GM18867 (cell line): Measurements from ENCODE around the gene AKT1.

Experiments used
- ATAC-seq: cut with Tn5 transposase; IDR thresholded peaks from one replicate; pipeline ENCODE4 v1.9.1; 2021; ENCODE audit warnings: mild to moderate bottlenecking, moderate library complexity; ENCODE audit not compliant: unreplicated experiment

AKT1 gene

DNA sequence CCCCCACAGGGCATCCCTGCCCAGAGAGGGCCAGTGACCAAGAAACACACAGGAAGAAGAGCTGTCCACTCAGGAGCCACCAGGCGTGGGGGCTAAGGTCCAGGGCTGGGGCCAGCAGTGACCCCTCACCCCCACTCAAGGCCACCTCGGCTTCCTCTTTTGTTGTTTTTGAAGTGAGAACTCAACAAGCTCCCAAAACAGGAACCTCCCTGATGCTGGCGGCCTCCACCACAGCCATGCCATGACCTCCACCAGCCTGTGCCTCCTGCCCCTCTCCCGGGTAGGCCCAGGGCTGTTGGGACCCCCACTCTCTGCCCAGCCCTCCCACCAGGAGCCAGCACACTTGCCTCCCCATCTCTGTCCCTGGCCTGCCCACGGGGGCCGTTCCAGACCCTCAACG is 7.8 kb downstream of the AKT1 start:
- ATAC-seq = no peak

DNA sequence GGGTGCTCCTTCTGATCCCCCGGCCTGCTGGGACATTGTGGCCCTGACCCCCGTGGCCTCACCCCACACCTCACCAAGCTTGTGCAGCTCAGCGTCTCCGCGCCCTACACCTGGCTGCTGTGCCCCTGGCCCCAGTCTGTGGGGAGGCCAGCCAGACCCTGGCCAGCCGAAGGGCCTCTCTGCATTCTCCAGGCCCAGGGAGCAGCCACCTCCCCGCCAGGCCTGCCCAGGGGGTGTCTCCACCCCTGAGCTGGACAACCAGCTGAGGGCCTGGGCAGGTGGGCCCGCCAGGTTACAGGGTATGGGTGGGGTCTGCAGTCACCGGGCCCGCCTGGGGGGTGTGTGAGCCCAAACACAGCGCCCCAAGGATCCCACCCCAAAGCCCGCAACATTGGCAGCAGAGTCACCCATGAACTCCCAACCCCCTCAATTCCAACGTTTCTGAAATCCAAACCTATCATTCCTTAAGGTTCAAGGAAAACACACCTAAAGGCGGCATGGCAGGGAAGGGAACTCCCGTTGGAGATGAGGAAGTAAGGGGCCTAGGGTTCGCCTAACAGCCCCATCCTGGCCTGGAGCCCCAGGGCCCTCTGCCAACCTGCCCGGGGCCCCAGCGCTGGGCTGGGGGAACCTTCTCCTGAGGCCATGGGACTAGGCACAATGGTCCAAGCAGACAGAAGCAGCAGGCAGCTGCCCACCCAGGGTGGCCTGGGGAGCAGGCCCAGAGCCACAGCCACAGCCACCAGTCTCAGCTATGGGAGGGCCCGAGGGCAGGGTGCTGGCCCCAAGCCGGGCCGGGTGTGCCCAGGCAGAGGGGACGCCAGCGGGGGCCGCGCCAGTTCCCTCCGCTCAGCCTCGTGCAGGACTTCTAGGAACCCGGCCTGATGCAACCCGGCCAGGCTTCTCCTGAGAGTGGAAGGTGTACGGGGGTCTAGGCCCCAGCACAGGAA is 8.5 kb downstream of the AKT1 start:
- ATAC-seq = no peak

DNA sequence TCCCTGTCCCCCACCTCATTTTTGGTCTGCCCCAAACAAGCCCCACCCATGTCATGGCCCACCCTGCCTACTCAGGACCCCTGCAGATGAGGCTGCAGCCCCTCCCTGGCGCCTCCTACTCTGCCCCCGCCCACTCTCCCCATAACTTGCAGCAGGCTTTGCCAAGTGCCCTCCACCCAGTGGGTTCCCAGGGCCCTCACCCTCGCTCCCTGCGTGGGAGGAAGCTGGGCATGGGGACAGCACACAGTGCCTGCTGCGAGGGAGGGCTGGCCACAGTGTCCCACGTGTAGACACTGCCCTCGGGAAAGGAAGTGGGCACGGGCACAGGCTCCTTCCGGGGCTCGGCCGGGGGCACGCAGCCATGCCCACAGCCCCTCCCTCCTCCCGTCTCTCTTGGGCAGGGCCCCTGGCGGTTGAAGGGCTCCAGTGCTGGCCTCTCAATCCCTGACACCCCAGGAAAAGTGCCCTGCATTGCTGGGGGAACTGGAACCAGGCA is 9.4 kb downstream of the AKT1 start:
- ATAC-seq = no peak

DNA sequence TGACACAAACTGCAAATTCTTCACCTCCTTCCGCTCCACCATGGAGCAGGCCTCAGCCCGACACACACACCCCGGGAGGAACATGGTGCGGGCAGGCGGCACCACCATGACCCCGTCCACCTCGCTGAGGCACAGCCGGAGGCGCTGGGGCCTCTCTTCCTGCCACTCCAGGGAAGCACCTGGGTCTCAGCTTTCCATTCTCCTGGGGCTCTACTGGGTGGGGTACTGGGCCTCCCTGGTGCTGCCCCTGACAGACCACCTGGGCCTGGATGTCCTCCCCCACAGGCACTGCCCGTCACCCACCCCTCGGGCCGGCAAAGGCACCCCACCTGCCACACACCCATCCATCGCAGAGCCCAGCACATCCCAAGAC is 9.9 kb downstream of the AKT1 start:
- no peak for ATAC-seq

DNA sequence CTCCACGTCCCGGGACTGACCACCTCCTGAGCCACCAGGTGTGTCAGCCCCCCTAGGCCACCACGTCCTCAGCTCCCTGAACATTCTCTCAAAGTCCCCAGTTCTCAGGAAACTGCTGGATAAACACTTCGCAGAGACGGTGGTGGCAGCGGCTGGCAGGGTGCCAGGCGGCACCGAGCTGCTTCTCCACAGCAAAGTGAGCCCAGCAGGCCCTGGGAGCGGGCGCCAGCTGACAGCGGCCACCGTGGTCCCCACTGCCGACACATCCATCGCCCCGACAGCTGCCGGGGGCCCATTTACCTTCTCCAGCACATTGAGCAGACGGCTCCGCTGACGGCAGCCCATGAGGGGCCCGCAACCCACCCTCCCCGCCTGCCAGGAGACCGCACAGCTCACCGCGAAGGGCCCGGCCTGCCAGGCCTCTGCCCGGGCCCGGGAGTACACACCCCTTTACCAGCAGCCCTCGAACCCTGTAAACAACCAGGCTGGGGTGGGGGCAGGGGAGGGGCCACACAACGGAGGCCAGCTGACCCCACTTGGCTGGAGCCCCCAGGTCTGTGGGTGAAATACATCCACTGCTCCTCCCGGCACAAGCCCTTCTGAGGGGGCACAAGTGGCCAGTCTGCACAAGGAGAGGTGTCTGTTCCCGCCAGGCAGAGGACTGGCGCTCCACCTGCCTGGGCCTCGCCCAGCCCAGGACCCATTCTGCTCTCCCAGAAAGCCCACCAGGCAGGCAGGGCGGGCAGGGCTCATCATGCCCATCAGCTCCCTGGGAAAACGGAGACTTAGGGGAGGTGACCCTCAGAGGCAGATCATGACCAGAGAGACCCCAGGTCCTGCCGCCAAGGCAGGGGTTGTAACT is 10.5 kb downstream of the AKT1 start:
- ATAC-seq = no peak

DNA sequence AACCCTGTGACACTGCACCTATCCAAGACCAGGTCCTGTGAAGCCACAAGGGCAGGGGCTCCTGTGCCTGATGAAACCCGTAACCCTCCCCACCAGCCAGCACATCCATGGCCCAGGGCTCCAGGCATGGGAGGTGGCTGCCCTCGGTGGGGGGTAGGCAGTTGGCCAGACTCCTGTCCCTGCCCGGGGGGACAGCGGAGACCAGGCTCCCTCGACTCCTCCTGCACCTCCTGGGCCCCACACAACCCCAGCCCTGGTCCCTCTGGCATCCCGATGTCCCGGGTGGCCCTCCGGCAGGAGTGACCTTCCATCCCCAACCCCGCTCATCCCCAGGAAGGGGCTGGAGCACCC is 11.4 kb downstream of the AKT1 start:
- no peak for ATAC-seq

DNA sequence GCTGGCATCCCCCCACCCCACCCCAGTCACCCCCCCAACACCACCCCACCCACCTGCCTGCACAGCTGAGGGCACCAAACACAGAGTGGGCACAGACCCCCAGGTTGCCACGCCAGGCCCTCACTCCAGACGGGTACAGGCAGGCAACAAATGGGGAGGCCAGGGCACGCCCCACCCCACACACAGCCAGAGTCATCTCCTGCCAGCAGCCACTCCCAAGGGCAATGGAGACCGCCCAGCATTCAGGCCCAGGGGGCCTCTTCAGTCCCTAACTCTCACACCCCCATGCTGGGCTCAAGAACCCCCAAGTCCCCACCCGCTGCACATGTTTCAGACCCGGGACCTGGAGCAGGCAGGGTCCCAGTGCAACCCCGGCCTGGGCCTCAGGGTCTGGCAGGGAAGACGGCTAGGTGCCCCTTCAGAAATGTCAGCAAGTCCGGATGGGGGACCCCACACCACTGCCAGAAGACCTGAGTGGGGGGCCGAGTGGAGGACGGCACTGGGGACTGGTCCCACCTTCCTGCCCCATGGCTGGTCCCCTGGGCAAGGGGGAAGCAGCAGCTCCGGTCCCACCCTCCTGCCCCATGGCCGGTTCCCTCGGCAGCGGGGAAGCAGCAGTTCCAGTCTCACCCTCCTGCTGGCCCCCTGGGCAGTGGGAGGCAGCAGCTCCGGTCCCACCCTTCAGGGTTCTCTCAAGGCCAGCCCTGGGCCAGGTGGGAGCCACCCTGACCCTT is 11.9 kb downstream of the AKT1 start:
- ATAC-seq = no peak

DNA sequence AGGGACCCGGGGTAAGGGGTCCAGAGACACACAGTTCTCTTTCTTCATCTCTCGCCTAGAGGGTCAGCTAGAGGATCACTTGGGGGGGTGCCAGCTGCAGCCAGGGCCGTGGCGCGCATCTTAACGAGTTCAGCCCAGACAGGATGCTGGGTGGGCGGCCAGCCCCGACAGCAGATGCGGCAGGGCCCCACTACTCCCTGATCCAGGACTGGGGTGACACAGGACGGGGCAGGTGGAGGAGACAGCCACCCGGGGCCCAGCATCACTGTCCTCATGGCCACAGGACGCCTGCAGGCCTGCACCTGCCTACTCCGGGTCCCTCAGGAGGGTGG is 12.8 kb downstream of the AKT1 start:
- no peak for ATAC-seq

DNA sequence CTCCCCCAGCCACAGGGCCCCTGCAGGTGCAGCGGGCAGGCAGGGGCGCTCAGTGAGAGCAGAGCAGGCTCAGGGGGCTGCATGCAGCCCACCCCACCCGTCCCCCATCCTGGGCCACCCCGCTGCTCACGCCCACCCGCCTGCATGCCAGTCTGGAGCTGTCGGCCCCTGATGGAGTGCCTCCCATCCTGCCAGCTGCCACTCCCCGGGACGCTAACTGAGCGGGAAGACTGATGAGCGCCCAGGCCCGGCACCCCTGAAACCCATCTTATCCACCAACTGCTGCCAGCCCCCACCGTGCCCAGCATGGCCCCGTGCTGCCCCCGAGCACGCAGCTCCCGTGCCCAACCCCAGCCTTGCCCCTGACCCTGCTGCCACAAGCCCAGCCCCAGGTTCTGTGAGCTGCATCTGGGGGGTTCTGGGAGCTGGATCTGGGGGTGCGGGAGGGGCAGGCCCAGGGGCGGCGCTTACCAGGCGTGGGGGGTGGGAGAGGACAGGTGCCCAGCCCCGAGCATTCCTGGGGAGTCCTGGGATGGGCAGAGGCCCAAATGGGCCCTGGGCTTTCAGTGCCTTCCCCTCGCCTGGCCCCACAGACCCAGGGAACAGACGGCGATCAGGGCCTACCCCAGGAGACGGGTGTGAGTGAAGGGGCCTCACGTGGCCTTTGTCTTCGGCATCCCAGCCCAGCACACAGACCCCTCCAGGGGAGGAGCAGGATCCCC is 13.3 kb downstream of the AKT1 start:
- no peak for ATAC-seq

DNA sequence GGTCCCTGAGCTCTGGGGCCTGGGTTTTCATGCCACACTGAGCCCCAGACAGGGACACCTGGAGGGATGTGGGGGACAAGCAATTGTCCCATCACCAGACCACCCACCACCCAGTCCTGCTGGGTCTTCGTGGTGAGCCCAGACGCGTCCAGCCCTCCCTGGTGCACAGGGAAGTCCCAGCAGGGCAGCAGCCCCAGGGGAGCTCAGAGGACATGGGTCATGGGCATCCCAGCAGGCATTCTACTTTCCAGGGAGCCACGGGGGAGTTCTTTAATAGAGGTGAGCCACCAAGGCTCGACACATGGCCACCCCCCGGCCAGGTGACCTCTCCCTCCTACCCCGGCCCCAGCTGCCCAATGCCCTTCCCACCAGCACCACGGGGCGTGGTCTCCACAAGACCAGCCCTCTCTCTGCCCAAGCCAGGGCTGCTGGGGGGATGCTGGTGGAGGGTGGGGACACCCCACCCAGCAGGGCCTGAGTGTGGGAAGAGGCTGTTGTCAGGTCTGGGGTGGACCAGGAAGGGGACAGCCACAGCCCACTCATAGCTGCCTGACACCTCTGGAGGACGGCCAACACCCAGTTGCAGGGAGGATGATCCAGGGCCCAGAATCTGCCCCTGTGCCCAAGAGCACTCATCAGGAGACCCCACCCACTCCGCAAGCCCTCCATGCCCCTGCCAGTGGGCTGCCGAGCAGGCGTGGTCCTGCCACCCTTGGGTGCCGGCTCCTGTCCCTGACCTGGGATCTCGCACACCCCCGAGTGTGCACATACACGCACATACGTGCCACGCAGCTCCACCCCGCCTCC is 14.1 kb downstream of the AKT1 start:
- no peak for ATAC-seq

DNA sequence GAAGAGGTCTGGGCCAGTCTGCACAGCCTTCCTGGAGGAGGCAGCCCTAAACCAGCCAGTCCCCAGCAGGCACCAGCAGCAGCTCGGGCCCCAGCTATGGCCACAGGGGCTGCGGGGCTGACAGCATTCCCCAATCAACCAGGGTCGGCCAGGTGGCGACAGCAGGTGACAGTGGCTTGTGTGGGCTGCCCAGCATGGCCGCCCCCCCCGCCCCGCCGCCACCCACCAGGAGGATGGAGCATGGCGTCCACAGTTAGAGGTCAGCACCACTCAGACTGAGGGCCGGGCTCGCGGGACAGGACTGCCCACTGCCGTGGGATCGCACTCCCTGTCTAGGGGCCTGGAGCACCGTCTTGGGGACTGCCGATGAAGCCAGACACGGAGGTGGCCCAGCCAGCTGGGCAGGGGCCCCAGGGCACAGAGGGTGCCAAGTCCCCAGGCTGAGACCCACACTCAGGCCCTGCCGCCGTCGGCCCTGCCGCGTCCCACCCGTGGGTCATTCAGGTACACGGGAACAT is 15.0 kb downstream of the AKT1 start:
- no peak for ATAC-seq

DNA sequence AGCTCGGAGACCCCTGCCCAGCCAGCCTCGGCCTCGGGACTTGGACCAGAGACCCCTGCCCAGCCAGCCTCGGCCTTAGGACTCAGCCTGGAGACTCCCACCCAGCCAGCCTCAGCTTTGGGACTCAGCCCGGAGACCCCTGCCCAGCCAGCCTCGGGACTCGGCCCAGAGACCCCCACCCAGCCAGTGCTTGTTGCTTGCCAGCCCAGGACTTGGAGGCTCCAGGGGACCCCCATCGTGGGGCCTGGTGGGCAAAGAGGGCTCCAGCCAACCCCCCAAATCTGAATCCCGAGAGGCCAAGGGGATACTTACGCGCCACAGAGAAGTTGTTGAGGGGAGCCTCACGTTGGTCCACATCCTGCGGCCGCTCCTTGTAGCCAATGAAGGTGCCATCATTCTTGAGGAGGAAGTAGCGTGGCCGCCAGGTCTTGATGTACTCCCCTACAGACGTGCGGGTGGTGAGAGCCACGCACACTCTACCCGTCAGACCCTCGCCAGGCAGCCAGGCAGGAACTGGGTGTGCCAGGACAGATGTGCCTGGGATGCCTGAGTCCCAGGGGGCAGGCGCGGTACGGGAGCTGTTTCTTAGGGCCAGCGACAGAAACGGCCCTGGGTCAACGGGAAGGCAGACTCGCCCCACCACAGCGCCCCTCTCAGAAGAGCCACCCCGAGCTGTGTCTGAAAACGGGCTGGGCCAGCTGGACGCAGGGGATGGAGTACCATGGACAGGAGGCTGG is 15.6 kb downstream of the AKT1 start:
- no peak for ATAC-seq

DNA sequence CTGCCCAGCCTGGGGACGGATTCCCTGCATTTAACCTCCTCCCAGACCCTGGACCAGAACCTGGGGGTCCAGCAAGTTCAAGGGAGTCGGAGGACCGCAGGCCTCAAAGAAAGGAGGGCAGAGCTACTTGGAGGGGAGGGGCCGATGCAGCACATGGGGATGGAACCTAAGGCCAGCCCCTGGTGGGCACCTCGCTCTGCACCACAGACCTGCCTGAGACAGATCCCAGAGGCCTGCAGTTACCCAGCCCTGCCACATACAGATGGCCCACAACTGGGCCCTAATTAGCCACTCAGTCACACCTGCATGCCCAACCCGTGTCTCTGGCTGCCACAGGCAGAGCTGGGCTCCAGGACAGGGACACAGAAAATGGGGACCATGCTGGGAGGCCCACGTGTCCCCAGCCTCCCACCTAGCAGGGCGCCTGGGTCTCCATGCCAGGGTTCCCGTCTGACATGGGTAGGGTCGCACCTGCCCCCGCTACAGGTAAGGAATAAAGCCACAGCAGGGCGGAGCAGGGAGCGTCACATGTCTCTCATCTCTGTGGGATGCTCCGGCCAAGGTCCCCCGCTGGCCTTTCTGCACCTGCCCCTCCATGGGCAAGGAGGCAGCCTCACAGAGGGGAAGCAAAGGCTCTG is 16.7 kb downstream of the AKT1 start:
- no peak for ATAC-seq

DNA sequence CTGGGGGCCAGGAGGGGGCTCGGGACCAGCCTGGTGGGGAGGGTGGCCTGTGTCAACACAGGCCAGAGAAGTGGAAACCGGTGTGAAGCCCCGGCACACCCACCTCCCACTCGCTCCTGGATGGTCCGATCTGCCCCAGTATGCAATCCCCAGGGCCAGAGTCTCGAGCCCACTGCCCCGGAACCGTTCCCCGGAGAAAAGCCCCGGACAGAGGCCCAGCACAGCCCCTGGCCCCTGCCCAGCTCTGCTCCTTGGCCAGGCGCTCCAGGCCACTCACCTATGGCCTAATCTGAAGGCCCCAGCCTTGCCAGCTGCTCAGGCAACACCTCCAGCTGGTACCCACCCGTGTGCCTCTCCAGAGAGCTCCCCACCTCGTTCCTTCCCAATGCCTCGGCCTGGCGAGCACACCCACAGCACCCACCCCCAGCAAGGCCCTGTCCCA is 17.7 kb downstream of the AKT1 start:
- ATAC-seq = no peak

DNA sequence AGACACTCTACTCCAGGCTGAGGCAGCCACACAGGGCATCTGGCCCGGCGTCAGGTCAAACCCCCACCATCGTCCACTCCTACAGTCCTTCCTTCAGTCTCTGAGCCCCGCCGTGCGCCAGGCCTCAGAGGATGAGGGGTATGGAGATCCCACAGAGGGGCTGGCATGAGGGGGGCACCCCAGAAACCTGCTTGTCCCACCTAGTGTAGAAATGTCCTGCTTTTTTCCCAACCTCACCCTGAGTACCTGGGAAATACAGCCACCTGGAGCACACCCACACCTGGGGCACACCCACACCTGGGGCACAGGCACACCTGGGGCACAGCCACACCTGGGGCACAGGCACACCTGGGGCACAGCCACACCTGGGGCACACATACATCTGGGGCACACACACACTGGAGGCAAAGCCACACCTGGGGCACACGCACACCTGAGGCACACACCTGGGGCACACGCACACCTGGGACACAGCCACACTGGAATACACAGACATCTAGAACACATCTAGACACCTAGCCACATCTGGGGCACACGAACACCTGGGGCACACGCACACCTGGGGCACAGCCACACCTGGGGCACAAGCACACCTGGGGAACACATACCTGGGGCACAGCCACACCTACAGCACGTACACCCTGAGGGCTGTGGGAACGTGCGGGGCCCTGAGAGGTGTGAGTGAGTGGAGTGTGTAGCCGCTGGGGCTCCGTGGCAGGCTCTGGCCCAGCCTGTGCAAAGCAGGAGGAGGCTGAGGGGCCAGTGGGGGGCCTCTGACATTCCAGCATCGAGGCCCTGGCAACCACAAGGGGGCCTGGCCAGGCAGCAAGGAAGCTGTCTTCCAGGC is 18.4 kb downstream of the AKT1 start:
- ATAC-seq = no peak

DNA sequence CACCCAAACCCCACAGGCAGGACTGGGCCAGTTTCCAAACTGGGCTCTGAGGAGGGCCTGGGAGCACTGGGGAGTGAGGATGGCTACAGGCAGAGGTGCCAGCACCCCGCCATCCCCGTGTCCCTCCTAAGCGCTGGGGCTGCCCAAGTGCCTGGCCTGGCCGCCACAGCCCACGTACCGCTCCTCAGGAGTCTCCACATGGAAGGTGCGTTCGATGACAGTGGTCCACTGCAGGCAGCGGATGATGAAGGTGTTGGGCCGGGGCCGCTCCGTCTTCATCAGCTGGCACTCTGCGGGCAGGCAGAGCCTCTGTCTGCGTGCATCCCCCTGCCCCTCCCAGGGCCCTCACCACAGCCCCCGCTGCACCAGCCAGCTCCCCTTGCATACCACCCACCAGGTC is 19.1 kb downstream of the AKT1 start:
- no peak for ATAC-seq

DNA sequence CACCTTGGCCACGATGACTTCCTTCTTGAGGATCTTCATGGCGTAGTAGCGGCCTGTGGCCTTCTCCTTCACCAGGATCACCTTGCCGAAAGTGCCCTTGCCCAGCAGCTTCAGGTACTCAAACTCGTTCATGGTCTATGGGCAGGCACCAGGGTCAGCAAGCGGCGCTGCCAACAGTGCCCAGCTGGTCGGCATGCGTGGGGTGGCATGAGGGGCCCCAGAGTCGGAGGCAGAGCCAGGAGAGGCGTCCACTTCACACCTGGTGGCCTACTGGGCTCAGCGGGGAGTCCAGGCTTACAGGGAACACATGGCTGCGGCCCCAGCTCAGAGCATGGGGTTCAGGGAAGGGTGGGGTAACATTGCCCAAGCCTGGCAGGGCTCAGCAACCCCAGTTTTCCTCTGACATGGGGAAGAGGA is 20.5 kb downstream of the AKT1 start:
- ATAC-seq = no peak
